ENCODE data around the gene ZNF569.
"Not testable (repeated sequence)": the region's sequence is repeated elsewhere in the genome, so short reads cannot be mapped to it uniquely, and the experiment has no call there.

ZNF569 gene

GRCh38 chr19:37466798-37467607 is at the start of gene ZNF569:
Gene ZNF569, minus strand, starts transcription at chr19:37467444. Its CDS starts 22,523 bp downstream, at chr19:37444921.
- DNase-seq, result peak; percentile 95 to 96

GRCh38 chr19:37513397-37513796 is 46.2 kb upstream of the ZNF569 start:
- no peak for DNase-seq

DNA sequence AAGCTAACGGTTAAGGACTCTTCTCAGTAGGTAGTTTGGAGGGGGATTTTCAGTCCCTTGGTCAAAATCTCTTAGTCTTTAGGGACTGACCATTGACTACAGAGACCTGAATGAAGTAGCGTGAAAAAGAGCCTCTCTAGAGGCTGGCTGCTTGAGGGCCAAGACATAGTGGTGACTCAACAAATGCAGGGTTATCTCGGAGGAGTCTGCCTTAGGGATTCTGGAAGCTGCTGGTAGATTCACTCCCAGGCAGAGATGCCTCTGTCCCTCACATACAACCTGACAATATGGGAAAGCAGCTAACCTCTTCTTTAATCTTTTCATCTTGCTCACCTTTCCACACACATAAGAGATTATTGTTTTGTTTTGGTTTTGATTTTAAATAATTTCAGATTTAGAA is 44.6 kb upstream of the ZNF569 start:
- DNase-seq, result no peak

DNA sequence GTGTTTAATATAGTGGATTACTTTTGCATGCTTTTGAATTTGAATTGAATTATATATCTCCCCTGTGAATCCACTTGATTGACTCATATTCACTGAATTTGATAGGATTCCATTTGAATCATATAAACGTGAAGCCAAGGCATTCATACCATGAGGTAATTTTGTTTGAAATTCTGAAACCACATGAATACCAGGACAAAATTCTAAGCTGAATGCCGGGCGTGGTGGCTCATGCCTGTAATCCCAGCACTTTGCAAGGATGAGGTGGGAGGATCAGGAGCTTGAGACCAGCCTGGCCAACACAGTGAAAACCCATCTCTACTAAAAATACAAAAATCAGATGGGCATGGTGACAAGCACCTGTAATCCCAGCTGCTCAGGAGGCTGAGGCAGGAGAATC is 43.9 kb upstream of the ZNF569 start:
- no peak for DNase-seq

GRCh38 chr19:37507167-37507464 is 39.9 kb upstream of the ZNF569 start:
- DNase-seq, result no peak

GRCh38 chr19:37506387-37507166 is 39.3 kb upstream of the ZNF569 start, which contains the start of gene ZNF793:
Gene ZNF793, plus strand, starts transcription at chr19:37506939. Its CDS starts 16,501 bp downstream, at chr19:37523440.
- peak; percentile 83 to 88 for DNase-seq

DNA sequence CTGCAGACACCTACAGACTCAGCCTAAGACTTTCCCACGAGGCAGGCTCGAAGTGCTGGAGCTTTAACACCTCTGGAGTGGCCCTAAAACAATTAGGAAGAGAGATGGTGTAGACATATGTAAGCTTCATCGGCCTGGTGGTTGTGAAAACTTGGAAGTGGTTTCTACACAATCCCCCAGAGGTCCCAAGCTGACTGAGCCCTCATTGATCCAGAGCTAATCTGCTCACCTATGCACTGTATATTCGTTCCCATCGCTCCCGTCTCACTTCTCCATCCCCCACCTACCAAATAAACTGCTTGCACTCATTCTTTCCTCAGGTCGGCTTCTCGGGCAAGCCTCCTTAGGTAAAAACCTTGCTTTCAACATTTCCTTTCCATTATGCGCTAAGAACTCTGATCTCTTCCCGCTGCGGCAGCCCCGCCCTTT is 38.7 kb upstream of the ZNF569 start:
- peak in 1 of 2 experiments; percentile 55 for DNase-seq

DNA sequence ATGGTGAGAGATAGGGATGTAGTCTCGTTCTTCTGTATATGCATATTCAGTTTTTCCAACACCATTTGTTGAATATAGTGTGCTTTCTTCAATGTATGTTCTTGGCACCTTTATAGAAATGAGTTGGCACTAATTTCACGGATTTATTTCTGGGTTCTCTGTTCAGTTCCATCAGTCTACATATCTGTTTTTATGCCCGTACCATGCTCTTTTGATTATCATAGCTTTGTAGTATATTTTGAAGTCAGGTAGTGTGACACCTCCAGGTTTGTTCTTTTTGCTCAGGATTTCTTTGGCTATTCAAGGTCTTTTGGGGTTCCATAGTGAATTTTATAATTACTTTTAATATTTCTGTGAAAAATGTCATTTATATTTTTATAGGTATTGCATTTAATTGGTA is 25.0 kb upstream of the ZNF569 start:
- no peak for DNase-seq

DNA sequence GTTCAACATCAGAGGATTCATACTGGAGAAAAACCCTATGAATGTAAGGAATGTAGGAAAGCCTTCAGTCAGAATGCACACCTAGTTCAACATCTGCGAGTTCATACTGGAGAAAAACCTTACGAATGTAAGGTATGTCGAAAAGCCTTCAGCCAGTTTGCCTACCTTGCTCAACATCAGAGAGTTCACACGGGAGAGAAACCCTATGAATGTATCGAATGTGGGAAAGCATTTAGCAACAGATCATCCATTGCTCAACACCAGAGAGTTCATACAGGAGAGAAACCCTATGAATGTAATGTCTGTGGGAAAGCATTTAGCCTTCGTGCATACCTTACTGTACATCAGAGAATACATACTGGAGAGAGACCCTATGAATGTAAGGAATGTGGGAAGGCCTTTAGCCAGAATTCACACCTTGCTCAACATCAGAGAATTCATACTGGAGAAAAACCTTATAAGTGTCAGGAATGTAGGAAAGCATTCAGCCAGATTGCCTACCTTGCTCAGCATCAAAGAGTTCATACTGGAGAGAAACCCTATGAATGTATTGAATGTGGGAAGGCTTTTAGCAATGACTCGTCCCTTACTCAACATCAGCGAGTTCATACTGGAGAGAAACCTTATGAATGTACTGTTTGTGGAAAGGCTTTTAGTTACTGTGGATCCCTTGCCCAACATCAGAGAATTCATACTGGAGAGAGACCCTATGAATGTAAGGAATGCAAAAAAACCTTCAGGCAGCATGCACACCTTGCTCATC is 17.3 kb upstream of the ZNF569 start:
- DNase-seq, result no peak

DNA sequence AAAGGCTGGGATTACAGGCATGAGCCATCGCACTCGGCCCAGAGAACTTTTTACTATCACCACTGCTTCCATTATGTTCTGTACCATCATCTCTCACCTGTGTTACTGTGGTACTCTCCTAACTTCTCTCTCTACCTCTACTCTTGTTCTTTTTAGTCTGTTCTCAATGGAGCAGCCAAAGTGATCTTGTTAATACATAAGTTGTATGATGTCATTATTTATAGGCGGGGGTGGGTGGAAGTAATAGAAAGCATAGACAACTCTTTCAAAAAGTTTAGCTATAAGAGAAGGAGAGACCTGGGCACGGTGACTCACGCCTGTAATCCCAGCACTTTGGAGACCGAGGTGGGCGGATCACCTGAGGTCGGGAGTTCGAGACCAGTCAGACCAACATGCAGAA is 4.9 kb upstream of the ZNF569 start:
- no peak for DNase-seq

DNA sequence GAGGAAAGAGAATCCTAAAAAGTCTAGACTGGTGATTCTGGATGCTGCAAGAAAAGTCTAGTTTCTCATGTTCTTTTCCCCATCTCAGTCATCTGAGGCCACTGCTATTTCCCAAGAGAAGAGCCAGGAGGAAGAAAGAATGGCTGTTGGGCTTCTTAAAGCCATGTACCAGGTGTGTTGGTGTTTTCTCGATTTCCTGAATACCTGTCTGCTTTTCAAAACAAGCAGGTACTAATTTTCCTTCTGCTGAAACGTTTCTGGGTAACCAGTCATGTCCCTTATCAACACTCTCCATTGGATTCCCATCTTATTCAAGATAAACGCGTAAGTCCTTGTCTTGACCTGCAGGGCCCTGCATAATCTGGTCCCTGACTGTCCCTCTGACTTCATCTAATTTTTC is 3.0 kb upstream of the ZNF569 start:
- no peak for DNase-seq

DNA sequence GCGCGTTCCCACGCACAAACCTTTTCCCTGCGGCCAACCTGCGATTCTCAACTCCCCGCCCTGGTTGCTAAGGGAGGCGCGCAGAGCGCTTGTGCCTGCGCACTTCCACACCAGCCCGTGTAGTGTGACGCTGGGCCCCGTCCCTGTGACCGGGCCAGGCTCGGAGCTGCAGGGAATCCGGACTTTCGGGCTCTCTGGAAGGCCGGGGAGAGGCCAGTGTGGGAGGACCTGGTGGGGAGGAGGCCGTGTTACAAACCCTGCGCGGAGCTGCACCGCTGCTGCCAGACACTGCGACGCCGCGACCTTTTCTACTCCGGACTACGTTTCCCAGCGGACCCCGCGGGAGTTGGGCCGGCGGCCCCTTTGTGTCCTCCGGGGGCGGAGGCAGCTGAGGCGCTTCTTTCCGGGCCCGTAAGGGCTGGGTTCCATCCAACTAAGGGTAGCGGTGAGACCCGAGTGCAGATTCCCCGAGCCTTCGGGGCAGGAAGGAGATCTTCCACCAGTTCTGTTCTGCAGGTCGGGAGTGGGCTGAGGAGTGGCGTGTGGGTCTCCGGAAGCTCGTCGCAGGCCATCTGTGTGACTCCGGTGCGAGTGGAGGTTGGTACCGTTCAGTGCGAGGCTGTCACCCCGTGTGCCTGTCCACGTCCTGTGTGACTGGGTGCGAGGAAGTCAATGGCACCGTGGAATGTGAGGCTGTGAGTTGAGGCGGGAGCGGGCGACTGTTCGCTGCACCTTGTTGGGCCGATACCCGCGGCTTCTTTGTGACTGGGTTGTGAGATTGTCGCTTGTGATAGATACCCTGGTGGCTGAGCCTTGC is 1.9 kb upstream of the ZNF569 start, which contains the start of gene ZNF570:
ZNF570 (plus strand) TSS at position 396 of the 817 bp plus-strand sequence. CDS start 999 bp downstream, outside the sequence.
- peak; percentile 81 to 91 for DNase-seq

- no peak for DNase-seq
Measured at GRCh38 chr19:37467608-37468090, 405 bp upstream of the ZNF569 start.

DNA sequence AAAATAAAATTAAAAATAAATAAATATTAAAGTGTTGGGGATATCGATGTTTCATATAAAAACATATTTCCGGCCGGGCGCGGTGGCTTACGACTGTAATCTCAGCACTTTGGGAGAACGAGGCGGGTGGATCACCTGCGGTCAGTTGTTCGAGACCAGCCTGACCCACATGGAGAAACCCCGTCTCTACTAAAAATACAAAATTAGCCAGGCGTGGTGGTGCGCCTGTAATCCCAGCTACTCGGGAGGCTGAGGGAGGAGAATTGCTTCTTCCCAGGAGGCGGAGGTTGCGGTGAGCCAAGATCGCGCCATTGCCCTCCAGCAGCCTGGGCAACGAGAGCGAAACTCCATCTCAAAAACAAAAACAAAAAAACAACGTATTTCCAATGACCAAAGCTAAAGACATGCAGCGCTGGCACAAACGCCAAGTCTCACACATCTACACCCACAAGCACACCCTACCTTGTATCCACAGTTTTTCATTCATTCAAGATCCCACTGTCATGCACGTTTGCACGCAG is 907 bp downstream of the ZNF569 start:
- DNase-seq, result no peak

DNA sequence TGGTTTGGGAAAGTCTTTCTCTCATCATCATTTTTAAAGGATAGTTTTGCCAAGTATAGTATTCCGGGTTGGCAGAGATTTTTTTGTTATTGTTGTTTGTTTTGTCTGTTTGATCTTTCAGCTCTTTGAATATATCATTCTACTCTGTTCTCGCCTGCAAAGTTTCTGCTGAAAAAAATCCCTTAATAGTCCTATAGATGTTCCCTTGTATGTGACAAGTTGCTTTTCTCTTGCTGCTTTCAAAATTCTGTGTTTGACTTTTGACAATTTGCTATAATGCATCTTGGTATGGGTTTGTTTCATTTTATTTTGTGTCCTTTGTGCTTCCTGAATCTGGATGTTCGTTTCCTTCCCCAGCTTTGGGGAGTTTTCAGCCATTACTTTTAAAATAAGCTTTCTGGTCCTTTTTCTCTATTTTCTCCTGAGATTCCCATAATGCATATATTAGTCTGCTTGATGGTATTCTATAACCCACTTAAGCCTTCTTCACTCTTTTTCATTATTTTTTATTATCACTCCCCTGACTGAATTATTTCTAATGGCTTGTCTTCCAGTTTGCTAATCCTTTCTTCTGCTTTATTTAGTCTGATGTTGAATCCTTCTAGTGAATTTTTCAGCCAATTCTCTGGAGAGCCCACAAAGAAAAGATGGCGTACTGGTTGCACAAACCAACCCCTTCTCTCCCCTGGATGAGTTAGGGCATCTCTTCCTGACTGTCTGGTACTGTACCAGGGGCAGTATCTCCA is 14.6 kb downstream of the ZNF569 start:
- DNase-seq, result no peak

GRCh38 chr19:37413313-37414084 is 53.7 kb downstream of the ZNF569 start:
- no peak for DNase-seq

GRCh38 chr19:37412700-37413099 is 54.5 kb downstream of the ZNF569 start:
- no peak for DNase-seq

GRCh38 chr19:37406140-37406846 is 61.0 kb downstream of the ZNF569 start:
- DNase-seq, result not testable (repeated sequence)

DNA sequence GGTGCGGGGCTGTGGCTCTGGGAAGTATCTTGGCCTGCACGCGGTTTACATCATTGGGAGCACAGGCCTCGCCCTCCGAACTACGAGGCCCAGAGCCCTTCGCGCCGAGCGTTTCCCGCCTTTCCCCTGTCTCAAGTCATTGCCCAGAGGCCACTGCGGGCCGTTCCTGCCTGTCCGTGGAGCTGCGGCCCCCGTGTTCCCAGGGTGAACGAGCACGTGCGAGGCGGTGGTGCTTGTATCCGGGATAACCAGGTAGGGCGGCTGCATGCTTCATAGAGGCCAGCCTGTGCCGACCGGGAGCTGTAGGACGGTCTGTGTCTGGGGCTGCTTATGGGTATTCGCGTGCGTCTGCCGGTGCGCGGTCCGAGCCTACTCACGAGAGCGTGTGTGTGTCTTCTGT is 63.8 kb downstream of the ZNF569 start:
- DNase-seq, result no peak

- no peak for DNase-seq
Measured at GRCh38 chr19:37401078-37401477, 66.2 kb downstream of the ZNF569 start.
